ENCODE results near the gene MEP1A.

- TF ChIP-seq CTCF (IDR thresholded peaks at IDR 0.05) (no peak), POLR2AphosphoS5 (IDR thresholded peaks at IDR 0.05) (no peak)
Measured at GRCh38 chr6:46787871-46788540, 5.2 kb upstream of the MEP1A start.
